Measurements from ENCODE around the gene USP16. TPM values are rescaled to one million over a fixed set of nuclear protein-coding genes. Genes with fewer than 3 reads are reported as not detected.
"Not testable (repeated sequence)": the region's sequence is repeated elsewhere in the genome, so short reads cannot be mapped to it uniquely, and the experiment has no call there.

Gene USP16
- total RNA-seq: 53.7 TPM

DNA sequence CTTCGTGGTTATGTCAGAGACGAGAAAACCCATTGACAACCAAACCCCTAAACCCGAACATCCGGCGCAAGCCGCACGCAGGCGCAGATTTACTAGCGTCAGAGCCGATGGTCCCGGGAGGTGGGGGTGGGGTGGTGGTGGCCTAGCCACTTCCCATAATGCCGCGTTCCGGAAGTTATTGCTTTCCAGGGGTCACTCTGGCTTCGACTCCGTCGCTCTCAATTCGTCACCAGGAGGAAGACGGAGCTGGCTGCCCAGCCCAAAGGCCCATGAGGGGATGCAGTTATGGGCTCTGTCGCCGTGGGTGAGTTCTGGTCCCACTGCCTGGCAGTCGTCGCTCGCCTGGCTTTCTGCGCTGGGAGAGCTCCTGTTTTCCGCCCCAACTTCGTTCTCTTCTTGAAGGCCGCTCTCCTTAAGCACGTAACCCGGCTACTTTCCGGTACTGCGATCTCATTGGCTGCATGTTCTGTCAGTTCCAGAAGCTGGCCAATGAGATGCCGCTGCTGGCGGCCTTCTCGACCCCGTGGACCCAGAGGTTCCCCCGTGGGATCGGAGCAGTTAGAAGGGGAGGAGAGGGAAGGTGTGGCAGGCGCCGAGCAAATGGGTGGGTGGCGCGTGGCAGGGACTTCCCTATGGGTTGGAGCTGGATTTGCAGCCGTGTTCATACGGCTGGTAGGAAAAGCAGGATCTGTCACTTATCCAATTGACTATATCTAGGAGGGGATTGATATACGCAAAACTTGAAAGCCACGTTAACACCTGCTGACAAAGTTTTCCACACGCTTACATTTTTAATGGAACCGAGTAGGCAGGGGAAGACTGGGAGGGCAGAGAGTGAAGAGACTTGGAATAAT, at the start of gene USP16:
Gene USP16, plus strand, starts transcription at position 195 of the 854 bp plus-strand sequence. CDS start 3,246 bp downstream, outside the sequence.
- peak; percentile 99 for ATAC-seq
- intact Hi-C loops (cut with DNase I): loop anchor here (10.0 kb wide), 1 partner anchor 50 kb away; the partner anchor contains the start of gene CCT8
- peak; percentile 96 for DNase-seq (ENCODE audit: low spot score)

DNA sequence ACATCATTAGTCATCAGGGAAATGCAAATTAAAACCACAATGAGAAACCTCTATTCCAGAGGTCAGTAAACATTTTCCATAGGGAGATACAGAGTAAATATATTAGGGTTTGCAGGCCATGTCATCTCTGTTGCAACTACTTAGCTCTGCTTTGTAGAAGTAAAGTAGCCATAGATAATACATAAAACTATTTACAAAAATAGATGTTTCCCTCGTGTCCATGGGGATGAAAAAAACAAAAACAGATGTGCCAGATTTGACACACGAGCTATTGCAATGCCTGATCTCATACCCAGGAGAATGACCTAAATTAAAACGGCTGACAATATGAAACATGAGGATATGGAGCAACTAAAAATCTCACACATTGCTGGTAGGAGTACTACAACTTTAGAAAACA, 49.1 kb upstream of the USP16 start:
- ATAC-seq: peak; percentile 30
- DNase-seq (ENCODE audit: low spot score): no peak
- intact Hi-C loops (cut with DNase I): loop anchor here (2.0 kb wide), 1 partner anchor 77 kb away; no protein-coding TSS in a partner anchor

DNA sequence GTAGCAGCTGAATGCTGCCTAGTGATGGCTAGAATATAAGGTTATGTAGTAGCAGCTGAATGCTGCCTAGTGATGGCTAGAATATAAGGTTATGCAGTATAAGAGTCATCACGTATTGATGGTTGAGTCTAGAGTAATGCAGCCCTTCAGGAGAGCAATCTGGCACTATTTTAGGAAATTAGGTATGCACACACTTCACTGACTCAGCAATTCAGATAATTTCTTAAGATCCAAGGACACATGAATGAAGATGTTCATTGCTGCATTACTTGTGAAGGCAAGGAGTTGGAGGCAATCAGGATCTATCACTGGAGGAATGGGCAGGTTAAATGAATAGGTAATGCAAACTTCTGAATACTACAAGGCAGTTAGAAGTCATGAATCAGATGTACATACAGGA, 45.4 kb upstream of the USP16 start:
- DNase-seq (ENCODE audit: low spot score): no peak
- intact Hi-C loops (cut with DNase I): no loop called here
- no peak for ATAC-seq

DNA sequence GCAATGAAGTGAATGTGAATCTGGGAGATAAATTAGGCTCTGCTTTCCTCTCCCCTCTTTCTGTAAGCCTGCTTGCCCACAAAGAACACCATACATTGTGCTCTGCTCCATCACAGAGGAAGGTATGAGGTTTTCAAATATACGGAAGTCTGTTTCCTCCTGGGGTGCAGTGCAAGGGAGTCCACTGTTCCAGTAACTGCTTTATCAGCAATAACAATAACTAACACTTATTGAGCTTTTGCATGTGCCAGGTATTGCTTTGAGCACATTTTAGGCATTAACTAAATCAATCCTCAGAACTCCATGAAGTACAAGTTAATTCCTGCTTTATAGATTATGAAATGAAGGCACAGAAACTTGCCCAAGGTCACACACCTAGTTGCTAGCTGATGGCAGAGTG, 41.8 kb upstream of the USP16 start:
- intact Hi-C loops (cut with DNase I): no loop called here
- no peak for DNase-seq (ENCODE audit: low spot score)
- no peak for ATAC-seq

DNA sequence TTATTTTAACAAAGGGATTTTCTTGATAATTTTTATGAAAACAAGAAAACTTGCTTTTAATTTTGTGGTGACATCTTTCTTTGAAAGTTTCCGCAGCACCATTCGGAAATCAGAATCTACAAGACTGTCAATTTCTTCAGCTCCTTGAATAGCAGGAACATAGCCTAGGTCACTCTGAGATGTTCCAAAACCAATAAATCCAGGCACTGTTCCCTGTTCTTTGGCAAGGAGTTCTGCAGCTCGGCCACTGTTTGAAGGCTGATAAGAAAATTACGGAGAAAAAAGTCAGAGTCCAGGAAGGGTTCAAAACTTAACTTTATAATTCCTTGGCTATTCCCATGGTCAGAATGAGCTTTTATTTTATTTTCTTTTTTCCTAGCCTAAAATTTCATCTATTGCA, 37.8 kb upstream of the USP16 start:
- ATAC-seq (peak; percentile 69), DNase-seq (ENCODE audit: low spot score) (no peak)
- intact Hi-C loops (cut with DNase I): no loop called here

DNA sequence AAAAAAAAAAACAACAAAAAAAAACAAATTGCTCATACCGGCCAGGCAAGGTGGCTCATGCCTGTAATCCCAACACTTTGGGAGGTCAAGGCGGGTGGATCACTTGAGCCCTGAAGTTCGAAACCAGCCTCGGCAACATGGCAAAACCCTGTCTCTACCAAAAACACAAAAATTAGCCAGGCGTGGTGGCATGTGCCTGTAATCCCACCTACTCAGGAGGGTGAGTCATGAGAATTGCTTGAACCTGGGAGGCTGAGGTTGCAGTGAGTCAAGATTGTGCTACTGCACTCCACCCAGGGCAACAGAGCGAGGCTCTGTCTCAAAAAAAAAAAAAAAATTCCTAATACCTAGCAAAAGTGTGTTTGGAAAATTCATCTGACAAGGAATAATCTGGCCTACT, 36.3 kb upstream of the USP16 start:
- DNase-seq (ENCODE audit: low spot score): not testable (repeated sequence)

DNA sequence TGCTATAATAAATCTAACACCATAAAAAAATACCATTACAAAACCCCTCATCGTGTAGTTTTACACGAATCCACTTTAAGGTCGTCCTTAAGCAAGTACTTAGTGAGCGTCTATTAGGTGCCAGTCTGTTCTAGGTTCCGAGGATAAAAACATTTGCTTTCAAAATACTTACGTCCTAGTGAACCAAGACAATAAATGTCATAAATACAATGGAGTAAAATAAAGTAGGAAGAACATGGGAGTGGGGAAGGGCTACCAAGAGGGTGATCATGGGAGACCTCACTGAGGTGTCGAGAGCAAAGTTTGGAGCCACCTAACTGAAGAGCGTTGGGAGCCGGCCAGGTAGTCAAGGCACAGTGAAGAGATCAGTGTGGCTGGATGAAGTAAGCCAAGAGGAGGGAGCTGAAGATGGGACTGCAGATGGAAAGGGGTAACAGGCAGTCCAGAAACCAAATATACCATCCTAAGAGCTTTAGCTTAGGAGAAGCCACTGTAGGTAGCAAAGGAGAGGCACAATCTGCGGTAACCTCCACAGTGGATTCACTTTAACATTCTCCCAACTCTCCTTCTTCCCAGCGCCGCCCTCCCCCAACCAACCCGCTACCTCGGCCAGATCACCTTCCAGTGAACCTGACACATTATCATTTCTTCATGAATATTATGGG, 32.5 kb upstream of the USP16 start:
- DNase-seq (ENCODE audit: low spot score) (no peak), ATAC-seq (no peak)
- intact Hi-C loops (cut with DNase I): no loop called here

More for the DNA sequence above, 36.3 kb upstream of the USP16 start:
- ATAC-seq; intact Hi-C loops (cut with DNase I): not testable (repeated sequence)

DNA sequence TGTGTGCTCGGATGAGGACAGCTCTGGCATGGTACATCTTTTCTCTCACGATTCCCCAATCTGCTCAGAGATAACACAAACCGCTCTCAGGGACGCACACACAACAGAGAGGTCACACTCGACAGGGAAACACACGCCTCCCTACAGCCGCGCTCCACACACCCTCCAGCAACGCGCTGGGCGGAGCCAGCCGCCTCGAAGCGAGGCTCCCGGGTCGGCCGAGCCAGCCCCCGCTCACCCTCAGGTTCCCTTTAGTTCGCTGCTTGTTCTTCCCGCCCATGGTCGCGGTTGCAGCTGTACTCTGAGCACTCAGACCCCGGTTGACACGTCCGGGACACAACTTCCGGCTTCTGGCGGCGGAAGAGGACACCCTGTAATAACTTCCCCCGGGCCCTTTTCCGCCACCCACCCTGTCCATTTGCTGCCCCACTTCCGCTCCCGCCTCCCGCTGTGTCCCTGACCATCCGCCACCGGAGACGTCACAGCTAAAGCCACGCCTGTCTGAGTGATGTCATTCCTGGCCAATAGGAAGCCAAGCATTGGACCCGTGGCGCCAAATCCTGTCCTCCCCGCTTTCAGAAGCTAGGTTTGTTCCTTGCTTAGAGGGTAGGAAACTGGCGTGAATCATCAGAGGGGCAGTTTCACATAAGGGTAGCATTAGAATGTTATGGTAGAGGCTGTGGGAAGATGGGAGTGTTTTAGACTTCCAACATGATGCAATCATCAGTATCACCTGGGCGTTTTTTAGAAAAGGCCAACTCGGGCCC, 31.8 kb upstream of the USP16 start, which contains the start of gene LTN1:
Gene LTN1, minus strand, starts transcription at position 352 of the 767 bp plus-strand sequence. Its CDS starts 72 bp downstream, at position 280.
- DNase-seq (ENCODE audit: low spot score) (peak; percentile 99), ATAC-seq (peak; percentile 100)
- intact Hi-C loops (cut with DNase I): no loop called here

DNA sequence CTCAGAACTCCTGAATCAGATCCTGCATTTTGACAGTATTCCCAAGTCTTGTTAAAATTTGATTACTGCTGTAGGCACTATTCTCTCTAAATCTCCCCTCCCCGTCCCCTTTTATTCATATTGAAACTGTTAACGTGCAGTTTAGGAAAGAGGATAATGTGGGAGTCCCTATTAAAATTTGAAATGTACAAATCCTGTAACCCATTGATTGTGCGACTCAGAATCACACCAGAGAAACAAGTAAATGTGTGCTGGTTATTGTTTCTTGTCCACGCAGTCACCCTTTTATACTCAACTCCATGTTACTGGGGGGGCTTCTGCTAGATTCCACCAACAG, 31.2 kb upstream of the USP16 start:
- DNase-seq (ENCODE audit: low spot score) (no peak), ATAC-seq (no peak)
- intact Hi-C loops (cut with DNase I): no loop called here

DNA sequence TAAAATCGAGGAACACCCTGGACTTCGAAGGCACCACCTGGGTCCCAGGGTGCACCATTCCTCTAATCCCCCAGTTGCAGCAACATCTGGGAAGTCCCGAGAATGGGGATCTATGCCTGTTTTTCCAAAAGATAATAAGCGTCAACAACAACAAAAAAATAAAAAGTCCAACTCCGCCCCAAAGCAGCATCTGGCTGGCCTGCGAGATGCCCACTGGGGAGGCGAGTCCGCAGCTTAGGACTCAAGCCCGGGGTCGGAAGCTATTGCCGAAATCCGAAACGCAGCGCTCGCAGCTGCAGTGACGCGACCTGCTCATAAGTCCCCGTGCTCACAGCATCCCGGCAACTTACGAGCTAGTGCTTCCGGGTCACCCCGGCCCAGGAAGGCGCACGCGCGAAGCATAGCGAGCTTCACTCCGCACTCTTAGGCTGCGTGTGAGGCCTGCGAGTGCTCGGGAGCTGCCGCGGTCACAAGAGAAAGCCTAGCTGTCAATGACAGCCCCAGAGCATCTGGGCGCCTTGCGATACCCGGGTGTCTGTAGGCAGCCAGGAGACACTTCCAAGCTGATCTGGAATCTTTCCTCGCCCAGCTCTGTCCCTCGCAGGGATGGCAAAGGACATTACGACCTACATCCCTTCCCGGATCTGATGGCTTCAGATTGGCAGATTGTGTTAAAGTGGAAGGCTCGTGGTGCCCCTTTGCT, 21.9 kb upstream of the USP16 start:
- intact Hi-C loops (cut with DNase I): no loop called here
- DNase-seq (ENCODE audit: low spot score) (peak; percentile 98), ATAC-seq (peak; percentile 100)

DNA sequence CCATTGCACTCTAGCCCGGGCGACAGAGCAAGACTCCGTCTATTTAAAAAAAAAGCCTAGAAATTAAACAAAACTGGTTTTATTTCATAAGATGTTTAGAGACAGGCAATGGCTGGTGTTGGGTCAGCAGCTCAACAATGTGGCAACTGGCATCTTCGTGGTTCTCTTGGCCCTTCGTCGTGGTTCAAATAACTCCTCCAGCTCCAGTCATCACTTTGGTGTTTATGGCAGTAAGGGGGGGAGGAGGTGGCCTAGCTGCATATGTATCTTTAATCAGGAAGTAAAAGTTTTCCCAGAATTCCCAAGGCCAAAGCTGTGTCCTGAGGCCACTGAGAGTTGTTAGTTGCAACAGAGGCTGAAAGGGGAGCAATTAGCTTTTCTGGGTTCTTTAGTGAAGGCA, 18.8 kb upstream of the USP16 start:
- intact Hi-C loops (cut with DNase I): no loop called here
- ATAC-seq (no peak), DNase-seq (ENCODE audit: low spot score) (no peak)

DNA sequence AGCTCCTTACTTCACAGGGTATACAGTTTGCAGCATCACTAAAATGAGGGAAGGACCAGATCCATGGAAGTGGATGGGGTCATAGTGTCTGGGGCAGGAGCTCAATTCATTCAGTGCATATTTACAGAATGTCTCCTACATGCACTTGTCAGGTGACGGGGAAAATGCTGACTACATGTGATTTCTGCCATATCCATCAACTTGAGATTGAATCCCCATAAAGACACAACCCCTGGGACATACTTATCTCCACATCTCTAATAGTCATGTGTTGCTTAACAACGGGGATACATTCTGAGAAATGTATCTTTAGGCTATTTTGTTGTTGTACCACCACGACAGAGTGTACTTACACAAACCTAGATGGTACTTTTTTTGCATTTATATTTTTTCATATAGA, 17.3 kb upstream of the USP16 start:
- DNase-seq (ENCODE audit: low spot score) (no peak), ATAC-seq (no peak)
- intact Hi-C loops (cut with DNase I): no loop called here

DNA sequence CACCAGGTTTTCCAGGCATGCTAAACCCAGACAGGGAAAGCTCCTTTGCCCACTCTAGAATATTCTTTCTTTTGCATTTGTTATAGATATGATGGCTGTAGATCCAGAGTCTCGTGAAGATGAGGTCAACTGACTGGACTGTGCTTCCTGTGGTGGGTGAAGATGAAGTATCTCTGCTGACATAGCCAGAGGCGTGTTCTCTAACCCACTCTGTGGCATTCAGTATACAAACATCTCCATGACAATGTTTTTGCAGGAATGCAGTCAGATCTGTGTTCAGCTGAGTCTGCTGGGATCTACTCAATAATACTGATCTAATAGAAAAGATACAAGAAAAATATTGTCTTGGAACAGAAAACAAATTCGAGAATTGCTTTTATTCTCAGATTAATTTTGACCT, 16.7 kb upstream of the USP16 start:
- intact Hi-C loops (cut with DNase I): no loop called here
- DNase-seq (ENCODE audit: low spot score) (no peak), ATAC-seq (no peak)

DNA sequence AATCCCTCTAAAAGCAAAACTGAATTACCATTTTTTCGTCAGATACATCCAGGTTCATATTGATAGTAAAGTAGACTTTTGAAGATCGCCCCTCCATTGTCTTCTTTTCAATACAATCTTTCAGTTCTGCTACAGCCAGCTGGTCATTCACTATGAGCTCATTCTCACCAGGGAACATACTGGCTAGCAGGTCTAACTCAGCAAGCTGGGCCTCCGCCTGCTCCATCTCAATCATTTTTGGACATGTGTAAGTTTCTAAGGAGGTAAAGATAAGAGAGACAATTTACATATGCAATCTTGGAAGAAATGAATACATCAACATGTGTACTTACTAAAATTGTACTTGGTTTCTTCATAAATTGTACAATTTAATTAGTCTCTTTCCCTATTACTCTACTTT, 16.1 kb upstream of the USP16 start:
- DNase-seq (ENCODE audit: low spot score) (no peak), ATAC-seq (no peak)
- intact Hi-C loops (cut with DNase I): no loop called here

DNA sequence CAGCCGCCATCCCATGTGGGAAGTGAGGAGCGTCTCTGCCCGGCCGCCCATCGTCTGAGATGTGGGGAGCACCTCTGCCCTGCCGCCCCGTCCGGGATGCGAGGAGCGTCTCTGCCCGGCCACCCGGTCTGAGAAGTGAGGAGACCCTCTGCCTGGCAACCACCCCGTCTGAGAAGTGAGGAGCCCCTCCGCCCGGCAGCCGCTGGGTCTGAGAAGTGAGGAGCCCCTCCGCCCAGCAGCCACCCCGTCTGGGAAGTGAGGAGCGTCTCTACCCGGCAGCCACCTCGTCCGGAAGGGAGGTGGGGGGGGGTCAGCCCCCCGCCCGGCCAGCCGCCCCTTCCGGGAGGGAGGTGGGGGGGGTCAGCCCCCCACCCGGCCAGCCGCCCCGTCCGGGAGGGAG, 13.2 kb upstream of the USP16 start:
- ATAC-seq; intact Hi-C loops (cut with DNase I); DNase-seq (ENCODE audit: low spot score): not testable (repeated sequence)

DNA sequence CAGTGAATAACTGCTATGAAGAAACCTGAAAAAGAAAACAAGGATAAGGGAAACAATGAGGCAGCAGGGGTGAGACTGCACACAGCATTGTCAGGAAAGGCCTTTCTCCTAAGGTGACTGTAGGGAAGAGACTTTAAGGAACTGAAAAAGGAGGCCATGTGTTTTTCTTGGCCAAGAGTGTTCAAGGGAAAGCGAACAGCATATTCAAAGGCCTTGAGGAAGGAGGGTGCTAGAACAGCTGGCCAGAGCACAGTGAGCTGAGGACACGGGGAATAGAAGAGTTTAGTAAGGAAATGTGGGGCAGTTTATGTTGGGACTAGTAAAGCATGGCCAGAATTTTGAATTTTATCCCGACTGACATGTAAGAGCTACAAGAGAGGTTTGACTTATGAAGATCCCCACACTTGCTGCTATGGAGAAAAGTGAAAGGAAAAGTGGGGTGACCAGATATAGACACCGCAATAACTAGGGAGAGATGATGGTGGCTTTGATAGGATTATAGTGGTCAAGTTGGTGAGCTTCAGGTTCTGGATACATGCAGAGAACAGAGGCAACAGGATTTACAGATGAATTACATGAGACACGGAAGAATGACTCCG, 6.7 kb upstream of the USP16 start:
- ATAC-seq: peak; percentile 31
- intact Hi-C loops (cut with DNase I): no loop called here

DNA sequence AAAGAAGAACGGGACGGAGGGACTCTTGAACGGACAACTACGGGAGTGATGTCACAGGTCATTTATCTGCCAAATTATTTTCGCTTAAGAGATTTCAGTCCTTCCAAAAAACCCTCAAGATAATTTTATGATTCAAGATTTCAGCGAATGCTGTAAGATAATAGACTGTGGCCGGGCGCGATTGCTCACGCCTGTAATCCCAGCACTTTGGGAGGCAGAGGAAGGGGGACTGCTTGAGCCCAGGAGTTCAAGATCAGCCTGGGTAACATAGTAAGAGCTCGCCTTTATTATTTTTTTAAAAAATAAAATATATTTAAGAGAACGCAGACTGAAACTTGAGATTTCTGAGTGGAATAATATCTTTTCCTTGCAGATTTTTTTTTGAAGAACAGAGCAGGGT, 5.9 kb upstream of the USP16 start:
- DNase-seq (ENCODE audit: low spot score) (no peak), ATAC-seq (peak; percentile 25)
- intact Hi-C loops (cut with DNase I): no loop called here

More for the DNA sequence above, 6.7 kb upstream of the USP16 start:
- DNase-seq (ENCODE audit: low spot score): no peak

DNA sequence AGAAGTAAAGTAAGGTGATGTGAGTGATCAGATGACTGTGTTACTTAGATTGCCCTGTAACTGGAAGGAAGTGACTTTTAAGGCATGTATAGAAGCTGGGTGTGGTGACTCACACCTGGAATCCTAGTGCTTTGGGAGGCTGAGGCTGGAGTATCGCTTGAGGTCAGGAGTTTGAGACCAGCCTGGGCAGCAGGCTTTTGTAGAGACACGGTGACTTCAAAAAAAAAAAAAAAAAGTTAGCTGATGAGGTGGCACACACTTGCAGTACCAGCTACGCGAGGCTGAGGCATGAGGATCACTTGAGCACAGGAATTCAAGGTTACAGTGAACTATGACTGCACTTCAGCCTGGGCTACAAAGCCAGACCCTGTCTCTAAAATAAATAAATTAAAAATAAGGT, 2.3 kb upstream of the USP16 start:
- intact Hi-C loops (cut with DNase I): loop anchor here (10.0 kb wide), 1 partner anchor 53 kb away; the partner anchor contains the start of gene CCT8
- DNase-seq (ENCODE audit: low spot score) (no peak), ATAC-seq (no peak)
